ENCODE measurements around the gene LRRC4B. TPM values are rescaled to one million over a fixed set of nuclear protein-coding genes. Genes with fewer than 3 reads are reported as not detected.

The LRRC4B gene
- total and polyA plus RNA-seq, 2 of the 13 experiments (the other 11 are each of a cell fraction or from before 2014, with no cell fraction given) = not detected

DNA sequence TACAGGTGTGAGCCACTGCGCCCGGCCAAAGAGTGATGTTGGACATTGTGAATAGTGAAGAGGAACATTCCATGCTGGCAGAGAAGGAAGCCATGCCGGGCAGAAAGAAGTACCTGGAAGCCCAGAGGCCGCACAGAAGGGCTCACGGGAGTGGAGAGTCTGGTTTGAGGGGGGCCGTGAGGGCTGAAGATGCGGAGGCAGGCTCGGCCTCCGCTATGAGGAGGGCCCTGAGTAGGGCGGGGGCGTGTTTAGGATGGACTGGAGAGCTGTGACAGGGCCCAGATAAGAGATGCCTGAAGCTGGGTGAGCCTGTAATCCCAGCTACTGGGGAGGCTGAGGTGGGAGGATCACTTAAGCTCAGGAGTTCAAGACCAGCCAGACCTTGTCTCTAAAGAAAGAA, 58.9 kb downstream of the LRRC4B start:
- no peaks in the 10 kb centered on the region; a peak in 3 of 5 replicates for H3K27me3 ChIP-seq (ENCODE audit: control insufficient read depth in 1 of 2, insufficient read depth in 2 of 2, low read length in 2 of 2)
- no peak overlapping the region for H3K4me3 ChIP-seq (replicated peaks in 1 of 3; ENCODE audit: insufficient read depth in 1 of 3, low read depth in 2 of 3, low read length in 3 of 3)
- FAIRE-seq = no peak
- 67% methylated on average over 11 of the region's 11 CpGs for WGBS (ENCODE audit: low lambda C conversion rate)
- no TSS peak for BruUV-seq (replicated peaks)
- no peak overlapping the region for H3K4me2 ChIP-seq (ENCODE audit: low read depth, low read length)
- ATAC-seq = no peak
- no peak for DNase-seq (ENCODE audit: low spot score)
- H3K36me3 ChIP-seq (replicated peaks in 1 of 2; ENCODE audit: control insufficient read depth in 1 of 2, insufficient read depth in 2 of 2, low read length in 2 of 2) = no peaks in the 10 kb centered on the region
- peaks cover 29% of the 10 kb centered on the region for H3K4me1 ChIP-seq (ENCODE audit: insufficient read depth, low read length)
- ChIA-PET POLR2A (no interaction called here), CTCF (ENCODE audit: low intra/inter-chr PET ratio, low total read pairs) (no interaction called here)
- no peak overlapping the region for H3K27ac ChIP-seq (ENCODE audit: extremely low read length, insufficient read depth, low read length)
- H4K20me1 ChIP-seq (ENCODE audit: insufficient read depth, low read length) = no peaks in the 10 kb centered on the region
- intact Hi-C loops (cut with micrococcal nuclease; ENCODE audit: unreplicated experiment) (no loop called here), in situ Hi-C loops (cut with HindIII; ENCODE audit: extremely low pct_ligation_motif_present, low pct_unique_long_range_greater_than_20kb) (no loop called here)
- TF ChIP-seq MLLT10 (CRISPR knock-in tag; IDR thresholded peaks at IDR 0.05) (no peak), ZNF264 (CRISPR knock-in tag; IDR thresholded peaks at IDR 0.05) (no peak), ZNF672 (CRISPR knock-in tag; IDR thresholded peaks at IDR 0.05) (no peak), RARA (CRISPR knock-in tag; IDR thresholded peaks at IDR 0.05) (no peak)
- no peak overlapping the region for H3K9ac ChIP-seq (ENCODE audit: insufficient read depth, low read depth, low read length)
- no peak overlapping the region for H2AFZ ChIP-seq (ENCODE audit: low read length)
- H3K9me3 ChIP-seq (ENCODE audit: low read length) = no peaks in the 10 kb centered on the region
- H3K79me2 ChIP-seq (ENCODE audit: insufficient read depth, low read length) = no peaks in the 10 kb centered on the region

GRCh38 chr19:50508843-50509190, 59.4 kb downstream of the LRRC4B start:
- intact Hi-C loops (cut with micrococcal nuclease; ENCODE audit: unreplicated experiment) (no loop called here), in situ Hi-C loops (cut with HindIII; ENCODE audit: extremely low pct_ligation_motif_present, low pct_unique_long_range_greater_than_20kb) (no loop called here)
- DNase-seq (ENCODE audit: low spot score) (no peak), ATAC-seq (no peak), FAIRE-seq (no peak)
- H3K4me3 ChIP-seq (replicated peaks in 1 of 3; ENCODE audit: insufficient read depth in 1 of 3, low read depth in 2 of 3, low read length in 3 of 3) = no peak overlapping the region
- no peak overlapping the region for H2AFZ ChIP-seq (ENCODE audit: low read length)
- no peak overlapping the region for H3K9ac ChIP-seq (ENCODE audit: insufficient read depth, low read depth, low read length)
- peaks cover 25% of the 10 kb centered on the region for H3K4me1 ChIP-seq (ENCODE audit: insufficient read depth, low read length)
- no peaks in the 10 kb centered on the region for H4K20me1 ChIP-seq (ENCODE audit: insufficient read depth, low read length)
- BruUV-seq (replicated peaks) = no TSS peak
- WGBS (ENCODE audit: low lambda C conversion rate) = 52% methylated on average over 3 of the region's 3 CpGs
- no peak overlapping the region for H3K27ac ChIP-seq (ENCODE audit: extremely low read length, insufficient read depth, low read length)
- H3K9me3 ChIP-seq (ENCODE audit: low read length) = no peaks in the 10 kb centered on the region
- no peaks in the 10 kb centered on the region; a peak in 3 of 5 replicates for H3K27me3 ChIP-seq (ENCODE audit: control insufficient read depth in 1 of 2, insufficient read depth in 2 of 2, low read length in 2 of 2)
- no peak overlapping the region for H3K4me2 ChIP-seq (ENCODE audit: low read depth, low read length)
- CTCF ChIA-PET (ENCODE audit: low intra/inter-chr PET ratio, low total read pairs) = no interaction called here
- POLR2A ChIA-PET = no interaction called here
- H3K36me3 ChIP-seq (replicated peaks in 1 of 2; ENCODE audit: control insufficient read depth in 1 of 2, insufficient read depth in 2 of 2, low read length in 2 of 2) = no peaks in the 10 kb centered on the region
- H3K79me2 ChIP-seq (ENCODE audit: insufficient read depth, low read length) = no peaks in the 10 kb centered on the region
- TF ChIP-seq ZBTB1 (CRISPR knock-in tag; IDR thresholded peaks at IDR 0.05; ENCODE audit: borderline replicate concordance) (no peak), MXD1 (CRISPR knock-in tag; IDR thresholded peaks at IDR 0.05) (no peak), THAP7 (CRISPR knock-in tag; IDR thresholded peaks at IDR 0.05) (no peak), ZBTB34 (CRISPR knock-in tag; IDR thresholded peaks at IDR 0.05) (no peak), PRPF4 (IDR thresholded peaks at IDR 0.05; ENCODE audit: low read depth, low read length, poor library complexity, severe bottlenecking) (no peak), ZSCAN9 (CRISPR knock-in tag; IDR thresholded peaks at IDR 0.05; ENCODE audit: borderline replicate concordance) (no peak)
- TF ChIP-seq, protein P1, sequence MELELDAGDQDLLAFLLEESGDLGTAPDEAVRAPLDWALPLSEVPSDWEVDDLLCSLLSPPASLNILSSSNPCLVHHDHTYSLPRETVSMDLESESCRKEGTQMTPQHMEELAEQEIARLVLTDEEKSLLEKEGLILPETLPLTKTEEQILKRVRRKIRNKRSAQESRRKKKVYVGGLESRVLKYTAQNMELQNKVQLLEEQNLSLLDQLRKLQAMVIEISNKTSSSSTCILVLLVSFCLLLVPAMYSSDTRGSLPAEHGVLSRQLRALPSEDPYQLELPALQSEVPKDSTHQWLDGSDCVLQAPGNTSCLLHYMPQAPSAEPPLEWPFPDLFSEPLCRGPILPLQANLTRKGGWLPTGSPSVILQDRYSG (CRISPR knock-in tag; IDR thresholded peaks at IDR 0.05) = no peak
- TF ChIP-seq, protein P2, sequence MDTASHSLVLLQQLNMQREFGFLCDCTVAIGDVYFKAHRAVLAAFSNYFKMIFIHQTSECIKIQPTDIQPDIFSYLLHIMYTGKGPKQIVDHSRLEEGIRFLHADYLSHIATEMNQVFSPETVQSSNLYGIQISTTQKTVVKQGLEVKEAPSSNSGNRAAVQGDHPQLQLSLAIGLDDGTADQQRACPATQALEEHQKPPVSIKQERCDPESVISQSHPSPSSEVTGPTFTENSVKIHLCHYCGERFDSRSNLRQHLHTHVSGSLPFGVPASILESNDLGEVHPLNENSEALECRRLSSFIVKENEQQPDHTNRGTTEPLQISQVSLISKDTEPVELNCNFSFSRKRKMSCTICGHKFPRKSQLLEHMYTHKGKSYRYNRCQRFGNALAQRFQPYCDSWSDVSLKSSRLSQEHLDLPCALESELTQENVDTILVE (CRISPR knock-in tag; IDR thresholded peaks at IDR 0.05) = no peak

Measured in HepG2 (cell line).